Vagina (tissue), 2 donors: Measurements from ENCODE around the gene RIN3. TPM values are rescaled to one million over a fixed set of nuclear protein-coding genes. Genes with fewer than 3 reads are reported as not detected.

Experiments
- DNase-seq, 2 donors: peaks; one replicate each; pipeline ENCODE4 v3.0.0-alpha.2; 2017; ENCODE audit errors: extremely low spot score in 2 of 2
- H3K27ac ChIP-seq: fragments of 200-600 bp; sonication (generic); one replicate; pipeline ENCODE4 v1.5.1; 2019
- H3K27me3 ChIP-seq: fragments of 200-600 bp; sonication (generic); one replicate; pipeline ENCODE4 v1.5.1; 2019
- H3K36me3 ChIP-seq, 2 donors: fragments of 200-600 bp; sonication (generic); one replicate each; pipeline ENCODE4 v1.5.1; 2017 to 2019
- H3K4me1 ChIP-seq: fragments of 200-600 bp; sonication (generic); one replicate; pipeline ENCODE4 v1.5.1; 2019
- H3K4me3 ChIP-seq, 2 donors: fragments of 200-600 bp; sonication (generic); 1 replicate in 1 of 2; 2 replicates in 1 of 2; pipeline ENCODE4 v1.5.1; 2016 to 2019
- H3K9me3 ChIP-seq: fragments of 200-600 bp; sonication (generic); one replicate; pipeline ENCODE4 v1.5.1; 2019
- POLR2A ChIP-seq, 2 donors: fragments of 450-650 bp; IDR thresholded peaks; one replicate each; pipeline ENCODE4 v1.6.1; 2017; ENCODE audit warnings: antibody characterized with exemption in 2 of 2, mild to moderate bottlenecking in 2 of 2, moderate library complexity in 2 of 2
- POLR2AphosphoS5 ChIP-seq, 2 donors: sonication (generic); formaldehyde crosslinking; IDR thresholded peaks; one replicate each; pipeline ENCODE4 v1.9.0; 2017; ENCODE audit warnings: antibody characterized with exemption in 2 of 2, mild to moderate bottlenecking in 2 of 2, low read depth in 1 of 2; ENCODE audit not compliant: insufficient read depth in 1 of 2
- intact Hi-C: fragments of 100-400 bp; cut with DNase I; formaldehyde crosslinking; loops from one replicate; pipeline ENCODE4 v1.15.1; 2023
- total RNA-seq: library from RNA; depleted of rRNA; stranded (reverse); fragments of >200 nt; gene quantifications from one replicate; pipeline ENCODE4 v1.2.3, GENCODE V29; 2016
- TF ChIP-seq, protein P1 (sequence below), 3 experiments: fragments of 450-650 bp in 2 of 3; fragments of 200-600 bp in 1 of 3; sonication (generic) in 1 of 3; IDR thresholded peaks; one replicate each; pipeline ENCODE4 v1.5.1; 2017 to 2019; ENCODE audit warnings: antibody characterized with exemption in 3 of 3, mild to moderate bottlenecking in 2 of 3, moderate library complexity in 2 of 3

The RIN3 gene
- total RNA-seq, 1 donor from 2014 or later, result 22.6 TPM

DNA sequence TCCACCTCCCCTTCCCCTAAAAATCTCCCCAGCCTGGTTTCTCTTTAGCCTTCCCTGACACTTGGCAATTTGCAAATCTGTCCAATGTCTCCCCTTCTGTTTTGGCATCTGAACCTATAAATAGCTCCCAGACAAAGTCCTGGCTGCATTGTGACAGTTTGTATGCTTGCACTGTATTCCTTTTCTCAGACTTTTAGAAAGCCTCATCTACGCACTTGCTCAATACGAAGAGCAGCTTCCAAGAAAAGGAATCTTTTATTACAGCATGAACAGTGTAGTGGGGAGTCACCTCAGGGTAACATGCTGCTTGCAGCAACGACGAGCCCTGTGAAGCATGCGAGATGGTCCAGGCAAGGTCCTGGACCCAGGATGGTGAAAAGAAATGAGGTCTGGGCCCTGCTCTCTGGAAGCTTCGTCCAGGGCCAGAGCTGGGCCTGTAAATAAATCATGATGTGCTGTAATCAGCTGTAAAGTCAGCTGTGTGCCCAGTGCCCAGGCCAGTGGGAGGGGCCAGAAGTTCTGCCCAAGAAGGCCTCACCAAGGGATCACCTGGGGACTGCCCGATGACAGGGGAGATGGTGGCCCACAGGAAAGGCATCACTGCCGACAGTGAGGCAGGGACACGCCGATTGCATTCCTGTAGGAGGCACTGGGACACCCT is 88.3 kb downstream of the RIN3 start:
- no peak overlapping the region for H3K4me3 ChIP-seq
- no peak for DNase-seq
- TF ChIP-seq POLR2A (IDR thresholded peaks at IDR 0.05), result no peak
- TF ChIP-seq POLR2AphosphoS5 (IDR thresholded peaks at IDR 0.05; ENCODE audit: insufficient read depth in 1 of 2, low read depth in 1 of 2), result peak in 1 of 2 donors; percentile 46
- peaks cover 43% of the 10 kb centered on the region for H3K4me1 ChIP-seq
- no peaks in the 10 kb centered on the region for H3K9me3 ChIP-seq
- intact Hi-C loops, result no loop called here
- peak overlapping the region; percentile 20 for H3K27ac ChIP-seq
- H3K27me3 ChIP-seq, result no peaks in the 10 kb centered on the region
- no peaks in the 10 kb centered on the region for H3K36me3 ChIP-seq

GRCh38 chr14:92603309-92604242 is 90.0 kb downstream of the RIN3 start:
- intact Hi-C loops, result no loop called here
- no peak overlapping the region for H3K27ac ChIP-seq
- no peaks in the 10 kb centered on the region for H3K36me3 ChIP-seq
- H3K4me3 ChIP-seq, result no peak overlapping the region
- H3K9me3 ChIP-seq, result no peaks in the 10 kb centered on the region
- H3K4me1 ChIP-seq, result peaks cover 42% of the 10 kb centered on the region
- TF ChIP-seq, protein P1, sequence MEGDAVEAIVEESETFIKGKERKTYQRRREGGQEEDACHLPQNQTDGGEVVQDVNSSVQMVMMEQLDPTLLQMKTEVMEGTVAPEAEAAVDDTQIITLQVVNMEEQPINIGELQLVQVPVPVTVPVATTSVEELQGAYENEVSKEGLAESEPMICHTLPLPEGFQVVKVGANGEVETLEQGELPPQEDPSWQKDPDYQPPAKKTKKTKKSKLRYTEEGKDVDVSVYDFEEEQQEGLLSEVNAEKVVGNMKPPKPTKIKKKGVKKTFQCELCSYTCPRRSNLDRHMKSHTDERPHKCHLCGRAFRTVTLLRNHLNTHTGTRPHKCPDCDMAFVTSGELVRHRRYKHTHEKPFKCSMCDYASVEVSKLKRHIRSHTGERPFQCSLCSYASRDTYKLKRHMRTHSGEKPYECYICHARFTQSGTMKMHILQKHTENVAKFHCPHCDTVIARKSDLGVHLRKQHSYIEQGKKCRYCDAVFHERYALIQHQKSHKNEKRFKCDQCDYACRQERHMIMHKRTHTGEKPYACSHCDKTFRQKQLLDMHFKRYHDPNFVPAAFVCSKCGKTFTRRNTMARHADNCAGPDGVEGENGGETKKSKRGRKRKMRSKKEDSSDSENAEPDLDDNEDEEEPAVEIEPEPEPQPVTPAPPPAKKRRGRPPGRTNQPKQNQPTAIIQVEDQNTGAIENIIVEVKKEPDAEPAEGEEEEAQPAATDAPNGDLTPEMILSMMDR (IDR thresholded peaks at IDR 0.05), result no peak
- no peak for TF ChIP-seq POLR2AphosphoS5 (IDR thresholded peaks at IDR 0.05; ENCODE audit: insufficient read depth in 1 of 2, low read depth in 1 of 2)
- TF ChIP-seq POLR2A (IDR thresholded peaks at IDR 0.05), result no peak
- DNase-seq, result no peak
- H3K27me3 ChIP-seq, result no peaks in the 10 kb centered on the region

- Histone ChIP-seq H3K36me3 (no peaks in the 10 kb centered on the region), H3K4me3 (no peak overlapping the region), H3K27me3 (no peaks in the 10 kb centered on the region), H3K27ac (no peak overlapping the region), H3K9me3 (no peaks in the 10 kb centered on the region), H3K4me1 (peaks cover 27% of the 10 kb centered on the region)
- TF ChIP-seq, protein P1 (IDR thresholded peaks at IDR 0.05), result no peak
- TF ChIP-seq POLR2AphosphoS5 (IDR thresholded peaks at IDR 0.05; ENCODE audit: insufficient read depth in 1 of 2, low read depth in 1 of 2) (no peak), POLR2A (IDR thresholded peaks at IDR 0.05) (no peak)
- intact Hi-C loops, result no loop called here
- DNase-seq, result no peak
These were observed 91.8 kb downstream of the RIN3 start for GRCh38 chr14:92605274-92605940.

DNA sequence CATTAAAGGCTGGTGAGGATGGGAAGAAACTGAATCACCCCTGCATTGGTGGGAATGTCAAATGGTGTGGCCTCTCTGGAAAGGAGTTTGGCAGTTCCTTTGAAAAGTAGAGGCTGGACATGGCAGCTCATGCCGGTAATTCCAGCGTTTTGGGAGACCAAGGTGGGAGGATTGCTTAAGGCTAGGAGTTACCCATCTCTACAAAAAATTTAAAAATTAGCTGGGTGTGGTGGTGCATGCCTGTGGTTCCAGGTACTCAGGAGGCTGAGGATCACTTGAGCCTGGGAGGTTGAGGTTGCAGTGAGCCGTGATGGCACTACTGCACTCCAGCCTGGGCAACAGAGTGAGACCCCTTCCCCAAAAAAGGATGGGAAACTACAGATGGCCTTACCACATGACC is 93.7 kb downstream of the RIN3 start:
- Histone ChIP-seq H3K4me1 (peaks cover 13% of the 10 kb centered on the region), H3K36me3 (no peaks in the 10 kb centered on the region), H3K27me3 (no peaks in the 10 kb centered on the region), H3K27ac (no peak overlapping the region), H3K9me3 (no peaks in the 10 kb centered on the region), H3K4me3 (no peak overlapping the region)
- intact Hi-C loops, result no loop called here
- DNase-seq, result no peak
- no peak for TF ChIP-seq POLR2A (IDR thresholded peaks at IDR 0.05)
- TF ChIP-seq POLR2AphosphoS5 (IDR thresholded peaks at IDR 0.05; ENCODE audit: insufficient read depth in 1 of 2, low read depth in 1 of 2), result no peak
- TF ChIP-seq, protein P1 (IDR thresholded peaks at IDR 0.05), result no peak

GRCh38 chr14:92607702-92608429 is 94.3 kb downstream of the RIN3 start:
- intact Hi-C loops, result no loop called here
- no peak for DNase-seq
- no peak overlapping the region for H3K27ac ChIP-seq
- no peak overlapping the region for H3K4me3 ChIP-seq
- no peaks in the 10 kb centered on the region for H3K36me3 ChIP-seq
- no peaks in the 10 kb centered on the region for H3K9me3 ChIP-seq
- TF ChIP-seq POLR2A (IDR thresholded peaks at IDR 0.05), result no peak
- TF ChIP-seq, protein P1 (IDR thresholded peaks at IDR 0.05), result no peak
- no peak for TF ChIP-seq POLR2AphosphoS5 (IDR thresholded peaks at IDR 0.05; ENCODE audit: insufficient read depth in 1 of 2, low read depth in 1 of 2)
- H3K4me1 ChIP-seq, result peaks cover 9% of the 10 kb centered on the region
- no peaks in the 10 kb centered on the region for H3K27me3 ChIP-seq
